Suprapubic skin (tissue), 4 donors: ENCODE measurements around the gene ANK3.

Source experiments
- EP300 ChIP-seq: sonication (generic); formaldehyde crosslinking; IDR thresholded peaks from one replicate; pipeline ENCODE4 v1.6.1; 2017; ENCODE audit warnings: antibody characterized with exemption
- POLR2A ChIP-seq, 2 donors: fragments of 450-650 bp; IDR thresholded peaks; one replicate each; pipeline ENCODE4 v1.6.1; 2017; ENCODE audit warnings: antibody characterized with exemption in 2 of 2, mild to moderate bottlenecking in 2 of 2, moderate library complexity in 2 of 2
- POLR2AphosphoS5 ChIP-seq, 3 donors: sonication (generic); formaldehyde crosslinking; IDR thresholded peaks; one replicate each; pipeline ENCODE4 v1.6.1; 2017; ENCODE audit warnings: antibody characterized with exemption in 3 of 3
- TF ChIP-seq, protein P1 (sequence below), 2 donors: fragments of 200-600 bp in 1 of 2; fragments of 450-650 bp in 1 of 2; sonication (generic) in 1 of 2; IDR thresholded peaks; one replicate each; pipeline ENCODE4 v1.5.1; 2016 to 2019; ENCODE audit warnings: antibody characterized with exemption in 2 of 2, mild to moderate bottlenecking in 1 of 2, moderate library complexity in 1 of 2

DNA sequence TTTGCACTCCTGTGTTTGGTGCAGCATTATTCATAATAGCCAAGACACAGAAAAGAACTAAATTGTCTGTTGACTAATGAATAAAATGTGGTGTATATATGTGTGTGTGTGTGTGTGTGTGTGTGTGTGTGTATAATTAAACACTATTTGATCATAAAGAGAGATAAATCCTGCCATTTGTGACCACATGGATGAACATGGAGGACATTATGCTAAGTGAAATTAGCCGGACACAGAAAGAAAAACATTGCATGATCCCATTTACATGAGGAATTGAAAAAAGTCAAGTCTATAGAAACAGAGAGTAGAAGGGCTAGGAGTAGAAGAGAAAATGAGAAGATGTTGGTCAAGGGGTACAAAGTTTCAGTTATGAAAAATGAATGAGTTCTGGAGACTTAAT is 85.9 kb downstream of the ANK3 start:
- TF ChIP-seq POLR2AphosphoS5 (IDR thresholded peaks at IDR 0.05) (no peak), EP300 (no peak), POLR2A (IDR thresholded peaks at IDR 0.05) (no peak)
- TF ChIP-seq, protein P1, sequence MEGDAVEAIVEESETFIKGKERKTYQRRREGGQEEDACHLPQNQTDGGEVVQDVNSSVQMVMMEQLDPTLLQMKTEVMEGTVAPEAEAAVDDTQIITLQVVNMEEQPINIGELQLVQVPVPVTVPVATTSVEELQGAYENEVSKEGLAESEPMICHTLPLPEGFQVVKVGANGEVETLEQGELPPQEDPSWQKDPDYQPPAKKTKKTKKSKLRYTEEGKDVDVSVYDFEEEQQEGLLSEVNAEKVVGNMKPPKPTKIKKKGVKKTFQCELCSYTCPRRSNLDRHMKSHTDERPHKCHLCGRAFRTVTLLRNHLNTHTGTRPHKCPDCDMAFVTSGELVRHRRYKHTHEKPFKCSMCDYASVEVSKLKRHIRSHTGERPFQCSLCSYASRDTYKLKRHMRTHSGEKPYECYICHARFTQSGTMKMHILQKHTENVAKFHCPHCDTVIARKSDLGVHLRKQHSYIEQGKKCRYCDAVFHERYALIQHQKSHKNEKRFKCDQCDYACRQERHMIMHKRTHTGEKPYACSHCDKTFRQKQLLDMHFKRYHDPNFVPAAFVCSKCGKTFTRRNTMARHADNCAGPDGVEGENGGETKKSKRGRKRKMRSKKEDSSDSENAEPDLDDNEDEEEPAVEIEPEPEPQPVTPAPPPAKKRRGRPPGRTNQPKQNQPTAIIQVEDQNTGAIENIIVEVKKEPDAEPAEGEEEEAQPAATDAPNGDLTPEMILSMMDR (IDR thresholded peaks at IDR 0.05), result no peak
